HG02610 (cell line): ENCODE measurements around the gene LRRC75B.
"Not testable (repeated sequence)": the region's sequence is repeated elsewhere in the genome, so short reads cannot be mapped to it uniquely, and the experiment has no call there.

ENCODE experiments used
- ATAC-seq: cut with Tn5 transposase; IDR thresholded peaks from one replicate; pipeline ENCODE4 v1.9.1; 2021; ENCODE audit warnings: mild to moderate bottlenecking, moderate library complexity; ENCODE audit not compliant: unreplicated experiment

Gene LRRC75B

DNA sequence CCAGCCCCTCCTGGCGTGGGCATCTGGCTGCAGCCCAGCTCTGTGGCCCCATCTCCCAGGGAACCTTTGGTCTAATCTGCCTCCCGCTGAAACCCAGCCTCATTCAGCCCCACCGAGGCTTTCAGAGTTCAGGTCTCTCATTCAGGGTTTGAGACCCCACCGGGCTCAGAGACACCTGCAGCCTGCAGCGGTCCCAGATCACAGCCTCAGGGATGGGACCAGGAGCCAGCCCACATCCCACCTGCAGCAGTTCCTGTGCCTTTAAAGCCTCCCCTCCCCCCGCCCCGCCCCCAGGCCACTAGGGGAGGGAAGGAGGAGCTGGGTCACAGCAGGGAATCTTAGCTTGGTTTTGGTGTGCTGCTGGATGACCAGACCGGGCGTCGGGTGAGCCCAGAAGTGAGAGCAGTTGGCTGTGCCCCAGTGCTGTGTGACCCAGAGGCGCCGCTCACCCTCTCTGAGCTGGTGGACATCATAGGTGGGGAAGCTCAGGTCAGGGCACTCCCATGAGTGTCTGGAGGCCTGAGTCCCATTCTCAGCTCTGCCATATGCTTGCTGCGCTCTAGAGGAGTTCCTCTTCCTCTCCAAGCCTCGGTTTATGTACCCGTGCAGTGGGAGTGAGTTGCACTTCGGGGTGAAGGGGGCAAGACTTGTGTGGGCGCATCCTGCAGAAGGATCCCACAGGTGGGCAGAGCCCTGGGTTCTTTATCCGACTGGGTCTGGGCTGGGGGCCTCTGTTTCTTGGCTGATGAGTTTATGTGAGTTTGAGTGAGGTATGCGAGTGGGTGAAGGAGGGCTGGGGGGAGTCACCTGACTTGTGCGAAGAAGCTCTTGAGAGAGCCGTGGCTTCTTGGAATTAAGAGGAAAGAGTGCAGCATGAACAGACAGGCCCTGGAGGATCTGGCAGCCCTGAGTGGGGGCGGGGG is 10.2 kb upstream of the LRRC75B start, which contains the start of gene GGT1:
Gene GGT1 (plus strand): TSS at position 347 of the 923 bp plus-strand sequence. CDS start 7,889 bp downstream, outside the sequence.
- ATAC-seq, result not testable (repeated sequence)

DNA sequence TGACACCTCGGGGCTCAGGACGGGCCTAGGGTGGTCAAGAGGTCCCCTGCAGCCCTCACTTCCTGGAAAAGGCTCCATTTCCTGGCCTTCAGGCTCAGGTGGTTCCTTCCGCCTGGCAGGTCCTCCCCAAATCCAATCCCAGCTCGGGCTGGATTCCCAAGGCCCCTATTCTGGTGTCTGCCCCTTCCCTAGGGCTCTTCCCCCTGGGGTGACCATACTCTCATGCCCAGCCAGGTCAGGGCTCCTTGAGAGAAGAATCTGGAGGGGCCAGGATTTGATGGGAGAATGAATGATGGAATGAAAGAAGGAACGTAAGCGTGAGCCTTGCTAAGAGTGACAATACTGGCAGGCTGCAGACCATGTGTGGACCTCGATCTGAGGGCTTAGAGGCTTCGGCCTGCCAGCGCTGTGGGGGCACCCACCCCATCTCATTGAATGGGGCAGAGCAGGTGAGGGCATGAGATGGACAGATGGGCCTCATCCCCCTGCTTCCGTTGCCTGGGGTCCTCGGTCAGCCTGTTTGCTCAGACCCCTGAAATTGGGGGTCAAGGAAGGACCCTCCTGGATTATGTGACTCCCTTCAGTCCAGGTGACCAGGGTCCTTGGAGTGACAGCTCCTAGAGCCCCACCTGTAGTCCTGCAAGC is 9.4 kb upstream of the LRRC75B start:
- ATAC-seq, result not testable (repeated sequence)

DNA sequence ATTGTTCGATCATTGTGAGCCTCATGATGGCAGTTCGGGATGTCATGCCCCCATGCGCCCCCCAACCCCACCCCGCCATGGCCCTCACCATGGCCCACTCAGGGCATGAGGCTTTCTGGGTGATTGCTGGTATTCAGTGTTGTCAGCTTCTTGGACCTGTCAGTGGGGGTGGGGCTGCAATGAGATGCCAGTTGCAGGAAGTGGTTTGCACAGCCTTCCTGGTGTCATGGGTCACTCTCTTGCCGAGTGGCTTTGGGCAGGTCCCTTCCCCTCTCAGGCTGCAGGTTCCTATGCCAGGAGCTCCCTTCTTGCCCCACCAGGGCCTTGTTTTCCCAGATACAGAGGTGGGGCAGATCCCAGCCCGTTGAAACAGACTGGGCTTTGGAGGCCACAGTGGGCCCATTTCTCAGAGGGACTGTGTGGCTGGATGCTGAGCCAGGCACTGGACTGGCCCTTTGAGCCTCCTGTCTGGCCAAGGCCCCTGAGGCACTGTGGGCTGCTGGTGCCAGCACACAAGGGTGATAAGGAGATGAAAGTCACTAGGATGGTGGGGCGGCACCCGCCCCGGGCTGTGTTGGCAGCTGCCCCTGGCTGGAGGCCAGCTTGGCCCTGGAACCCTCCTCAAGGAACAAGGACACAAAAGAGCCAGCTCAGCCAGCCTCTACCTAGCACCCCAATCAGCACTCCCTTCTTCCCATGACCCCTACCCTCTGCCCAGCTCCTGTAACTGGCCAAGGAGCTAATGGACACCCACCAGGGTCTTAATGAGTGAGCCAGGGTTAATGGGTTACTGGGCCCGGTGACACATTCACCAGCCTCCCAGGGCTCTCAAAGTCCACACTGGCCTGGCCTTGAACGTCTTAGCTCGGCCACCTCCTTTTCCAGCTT is 8.6 kb upstream of the LRRC75B start:
- no peak for ATAC-seq

DNA sequence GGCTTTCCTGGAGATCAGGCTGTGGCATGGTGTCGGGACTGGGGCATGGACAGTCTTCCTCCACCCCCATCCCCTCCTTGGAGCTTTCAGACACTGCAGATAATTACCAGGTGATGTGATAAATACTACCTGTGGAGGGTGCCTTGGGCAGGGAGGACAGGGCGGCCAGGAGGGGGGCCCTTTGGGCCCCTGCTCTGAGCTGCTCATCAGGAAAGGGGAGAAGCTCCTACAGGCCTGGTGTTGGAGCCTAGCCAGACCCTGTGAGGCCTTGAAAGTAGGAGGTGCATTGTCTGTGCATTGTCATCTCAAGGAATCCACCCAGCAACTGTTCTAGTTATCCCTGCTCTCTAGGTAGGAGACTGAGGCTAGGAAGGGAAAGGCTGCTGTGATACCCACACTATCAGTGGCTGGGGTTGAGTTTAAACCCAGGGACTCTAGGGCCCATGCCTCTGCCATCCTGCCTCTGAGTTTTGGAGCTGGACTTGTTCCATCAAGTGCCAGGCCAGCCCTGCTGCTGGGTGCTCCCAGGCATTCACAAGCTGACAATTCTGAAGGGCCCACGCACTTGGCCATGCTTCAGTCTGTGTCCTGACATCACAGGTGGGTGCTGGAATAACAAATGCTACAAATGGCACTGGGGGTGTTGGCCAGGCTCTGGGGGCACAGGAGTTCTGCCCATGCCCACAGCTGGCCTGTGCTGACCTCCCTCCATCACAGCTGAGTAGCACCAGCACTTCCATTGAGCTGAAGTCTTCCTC is 7.3 kb upstream of the LRRC75B start:
- not testable (repeated sequence) for ATAC-seq

DNA sequence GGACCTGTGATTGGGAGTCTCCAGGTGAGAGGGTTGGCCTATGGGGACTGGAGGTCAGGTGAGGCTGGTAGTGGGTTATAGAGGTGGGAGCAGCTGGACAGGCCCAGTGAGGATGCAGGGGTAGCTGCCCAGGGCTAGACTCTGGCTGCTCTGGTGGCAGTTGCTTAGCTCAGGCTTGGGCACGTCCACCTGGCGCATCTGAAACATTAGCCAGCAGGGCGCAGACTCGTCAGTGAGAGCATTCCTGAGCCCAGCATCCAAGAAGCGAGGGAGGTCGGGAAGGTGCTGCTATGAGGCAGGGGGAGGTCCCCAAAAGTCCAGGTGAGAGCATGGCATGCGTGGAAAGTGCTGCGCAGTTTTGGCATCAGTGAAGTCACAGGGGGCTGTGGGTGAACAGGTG is 6.6 kb upstream of the LRRC75B start:
- no peak for ATAC-seq

DNA sequence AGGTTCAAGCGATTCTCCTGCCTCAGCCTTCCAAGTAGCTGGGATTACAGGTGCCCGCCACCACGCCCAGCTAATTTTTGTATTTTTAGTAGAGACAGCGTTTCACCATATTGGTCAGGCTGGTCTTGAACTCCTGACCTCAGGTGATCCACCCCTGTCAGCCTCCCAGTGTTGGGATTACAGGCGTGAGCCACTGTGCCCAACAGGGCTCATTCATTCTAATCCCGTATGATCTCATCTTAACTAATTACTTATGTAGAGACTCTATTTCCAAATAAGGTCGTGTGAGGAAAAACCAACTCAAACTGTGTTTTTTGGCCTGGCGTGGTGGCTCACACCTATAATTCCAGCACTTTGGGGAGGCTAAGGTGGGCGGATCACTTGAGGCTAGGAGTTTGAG is 4.2 kb upstream of the LRRC75B start:
- not testable (repeated sequence) for ATAC-seq

DNA sequence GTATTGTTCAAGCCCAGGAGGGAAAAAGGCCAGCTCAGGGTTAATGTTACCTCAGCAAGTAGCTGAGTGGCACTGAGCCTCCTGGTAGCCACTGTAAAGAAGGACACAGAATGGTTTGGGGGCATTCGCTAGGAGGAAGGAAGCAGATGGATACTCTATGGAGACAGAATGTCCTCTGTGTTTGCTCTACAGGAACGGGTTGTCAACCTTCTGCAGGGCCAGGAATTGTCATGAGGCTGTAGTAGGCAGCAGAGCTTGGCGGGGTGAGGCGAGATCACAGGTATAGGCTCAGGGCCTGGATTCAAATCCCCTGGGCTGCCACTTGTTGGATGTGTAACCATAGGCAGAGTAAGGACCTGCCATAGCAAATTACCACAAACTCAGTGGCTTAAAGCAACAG is 3.0 kb upstream of the LRRC75B start:
- ATAC-seq, result no peak

DNA sequence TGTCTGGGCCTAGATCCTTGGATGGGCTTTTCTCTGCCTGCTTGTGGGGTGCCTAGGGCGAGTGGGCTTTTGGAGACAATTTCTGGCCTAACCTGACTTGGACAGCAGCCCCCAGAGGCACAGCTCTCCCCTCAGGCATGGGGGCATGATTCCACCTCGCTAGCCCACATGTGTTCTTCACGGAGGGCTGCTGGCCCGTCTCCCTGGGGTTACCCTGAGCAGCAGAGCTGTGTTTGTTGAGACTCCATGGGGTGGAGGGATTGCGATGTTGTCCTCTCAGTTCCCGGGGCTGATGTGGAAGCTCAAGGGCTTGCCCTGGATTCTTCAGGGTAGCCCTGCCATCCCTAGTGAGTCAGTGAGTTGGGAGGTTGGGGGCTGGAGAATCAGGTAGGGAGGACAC is 2.4 kb upstream of the LRRC75B start:
- ATAC-seq, result no peak

DNA sequence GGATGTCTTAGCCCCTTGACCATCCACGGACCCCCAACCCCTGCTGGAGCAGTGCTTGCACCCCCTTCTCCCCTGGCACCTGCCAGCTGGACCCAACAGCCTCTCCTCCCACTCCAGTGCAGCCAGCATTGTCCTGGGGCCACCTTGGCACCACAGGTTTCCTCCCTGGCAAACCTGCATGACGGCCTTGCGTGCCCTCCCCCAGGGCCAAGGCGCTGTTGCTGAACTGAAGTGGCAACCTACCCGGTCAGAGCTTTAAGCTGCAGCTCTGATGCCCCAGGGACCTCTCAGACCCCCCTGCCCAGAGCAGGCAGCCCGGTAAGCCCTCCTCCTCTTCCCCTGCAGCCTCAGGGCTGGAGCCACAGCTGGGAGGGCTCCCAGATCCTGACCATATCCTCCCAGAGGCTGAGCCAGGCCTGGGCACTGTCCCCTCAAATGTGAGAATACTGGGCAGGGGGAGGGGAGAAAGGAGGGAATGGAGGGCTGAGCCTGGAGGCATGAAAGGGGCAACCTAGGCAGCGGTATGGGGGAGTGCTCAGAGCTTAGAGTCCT is 1.8 kb upstream of the LRRC75B start:
- no peak for ATAC-seq

DNA sequence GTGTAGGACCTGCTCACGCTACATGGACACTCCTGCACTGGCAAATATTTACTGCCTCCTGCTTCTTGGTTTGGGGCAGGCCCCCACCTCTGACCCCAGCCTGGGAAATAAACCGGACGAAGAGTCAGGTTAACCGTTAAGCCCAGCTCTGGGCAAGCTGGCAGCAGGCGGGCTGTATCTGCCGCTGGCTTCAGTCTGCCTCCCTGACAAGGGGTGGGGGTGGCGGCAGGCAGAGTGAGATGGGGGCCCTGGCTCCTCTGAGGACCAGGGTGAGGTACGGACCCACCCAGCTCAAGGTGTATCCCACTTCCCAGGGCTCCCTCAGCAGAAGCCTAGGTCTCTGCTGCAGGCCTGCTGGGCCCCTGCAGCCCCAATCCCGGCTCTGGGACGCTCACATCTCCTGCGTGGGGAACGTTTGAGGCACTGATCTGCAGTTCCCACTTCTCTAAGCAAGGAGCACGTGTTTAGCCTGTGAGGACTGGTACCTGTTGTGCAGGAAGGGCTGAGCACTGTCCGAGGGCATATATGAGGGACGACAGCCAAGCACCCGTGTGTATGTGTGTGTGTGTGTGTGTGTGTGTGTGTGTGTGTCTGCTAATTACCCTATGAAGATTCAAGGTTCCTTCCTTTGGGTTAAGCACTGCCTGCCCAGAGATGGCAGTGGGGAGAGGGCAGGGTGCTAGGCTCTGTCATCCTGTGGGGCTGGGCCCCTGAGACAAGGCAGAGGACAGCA is 1.1 kb upstream of the LRRC75B start:
- no peak for ATAC-seq

DNA sequence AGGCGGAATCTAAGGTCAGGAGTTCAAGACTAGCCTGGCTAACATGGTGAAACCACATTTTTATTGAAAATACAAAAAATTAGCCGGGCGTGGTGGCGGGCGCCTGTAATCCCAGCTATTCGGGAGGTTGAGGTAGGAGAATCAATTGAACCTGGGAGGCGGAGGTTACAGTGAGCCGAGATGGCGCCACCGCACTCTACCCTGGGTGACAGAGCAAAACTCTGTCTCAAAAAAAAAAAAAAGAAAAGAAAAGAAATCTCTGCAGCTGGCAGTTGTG is 624 bp upstream of the LRRC75B start:
- not testable (repeated sequence) for ATAC-seq

DNA sequence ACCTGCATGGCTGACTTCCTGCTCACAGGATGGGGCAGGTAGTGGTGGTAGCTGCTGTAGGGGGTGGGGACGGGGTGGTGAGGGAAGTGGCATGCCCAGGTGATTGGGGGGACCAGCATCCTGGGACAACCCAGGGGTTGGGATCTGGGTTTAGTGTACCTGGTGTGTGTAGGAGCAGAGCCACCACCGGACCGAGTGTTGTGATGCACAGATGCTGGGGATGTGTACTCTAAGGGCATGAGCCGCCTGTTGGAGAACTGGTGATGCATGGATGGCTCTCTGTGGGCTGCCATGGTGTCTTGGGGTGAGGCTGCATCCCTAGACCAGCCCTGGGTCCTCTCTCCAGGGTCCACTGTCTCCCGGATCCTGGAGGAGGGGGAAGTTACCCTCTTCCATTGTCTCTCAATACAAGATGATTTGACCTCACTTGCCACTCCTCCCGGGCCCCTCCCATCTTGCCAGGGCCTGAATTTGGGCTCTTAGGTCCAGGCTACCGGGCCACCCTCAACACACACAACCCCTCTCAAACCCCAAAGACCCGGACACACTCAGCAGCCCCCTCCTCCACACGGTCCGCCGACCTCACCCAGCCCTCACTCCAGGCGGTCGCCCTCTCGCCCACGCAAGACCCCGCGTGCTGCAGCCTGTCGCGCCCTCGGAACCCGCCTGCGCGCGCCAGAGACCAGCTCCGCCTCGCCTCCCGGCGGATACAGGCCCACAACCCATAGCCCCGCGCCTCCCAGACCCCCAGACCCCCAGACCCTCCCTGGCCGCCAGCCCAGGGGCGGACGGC is 619 bp downstream of the LRRC75B start:
- no peak for ATAC-seq

DNA sequence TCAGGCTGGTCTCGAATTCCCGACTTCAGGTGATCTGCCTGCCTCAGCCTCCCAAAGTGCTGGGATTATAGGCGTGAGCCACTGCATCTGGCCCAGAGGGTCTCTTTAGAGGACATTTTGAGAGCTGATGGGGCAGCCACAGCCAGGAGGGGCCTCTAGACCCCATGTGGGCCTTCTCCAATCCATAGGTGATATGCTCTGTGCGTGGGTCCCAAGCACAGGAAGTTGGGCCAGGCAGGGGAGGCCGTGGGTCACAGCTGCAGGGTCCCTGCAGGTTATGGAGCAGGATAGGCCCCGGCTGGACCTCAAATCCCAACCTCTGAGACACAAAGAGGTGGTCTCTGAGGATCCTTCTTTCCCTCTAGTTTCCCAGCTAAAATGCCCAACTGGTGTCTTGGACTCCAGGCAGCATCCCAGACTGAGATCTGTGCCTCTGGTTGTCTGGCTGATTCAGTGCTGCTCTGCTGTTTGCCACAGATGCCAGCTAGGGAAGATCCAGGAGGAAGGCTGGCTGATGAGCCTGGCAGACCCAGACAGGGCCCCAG is 1.5 kb downstream of the LRRC75B start:
- ATAC-seq, result no peak

DNA sequence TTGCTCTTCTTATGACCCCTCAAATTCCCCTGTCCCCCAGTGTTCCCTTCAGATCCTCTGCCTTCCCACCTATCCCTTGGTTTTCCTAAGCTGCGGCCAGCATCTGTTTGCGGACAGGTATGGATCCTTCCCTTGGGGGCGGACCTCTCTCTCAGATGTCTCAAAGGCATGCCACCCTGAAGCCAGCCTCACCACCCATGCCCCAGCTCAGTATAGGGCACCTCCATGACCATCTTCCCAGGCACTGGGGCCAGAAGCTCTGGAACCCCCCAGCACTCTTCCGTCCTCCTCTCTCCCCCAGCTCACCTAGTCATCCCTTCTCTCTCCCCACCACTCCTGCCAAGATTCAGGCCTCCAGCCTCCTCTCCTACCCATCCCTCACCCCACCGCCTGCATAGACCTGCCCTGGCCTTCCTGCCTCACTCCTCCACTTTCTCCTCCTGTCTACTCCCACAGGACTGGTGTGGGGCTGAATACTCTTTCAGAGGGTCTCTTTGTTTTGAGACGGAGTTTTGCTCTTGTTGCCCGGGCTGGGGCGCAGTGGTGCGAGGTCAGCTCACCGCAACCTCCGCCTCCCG is 2.2 kb downstream of the LRRC75B start:
- ATAC-seq, result no peak

DNA sequence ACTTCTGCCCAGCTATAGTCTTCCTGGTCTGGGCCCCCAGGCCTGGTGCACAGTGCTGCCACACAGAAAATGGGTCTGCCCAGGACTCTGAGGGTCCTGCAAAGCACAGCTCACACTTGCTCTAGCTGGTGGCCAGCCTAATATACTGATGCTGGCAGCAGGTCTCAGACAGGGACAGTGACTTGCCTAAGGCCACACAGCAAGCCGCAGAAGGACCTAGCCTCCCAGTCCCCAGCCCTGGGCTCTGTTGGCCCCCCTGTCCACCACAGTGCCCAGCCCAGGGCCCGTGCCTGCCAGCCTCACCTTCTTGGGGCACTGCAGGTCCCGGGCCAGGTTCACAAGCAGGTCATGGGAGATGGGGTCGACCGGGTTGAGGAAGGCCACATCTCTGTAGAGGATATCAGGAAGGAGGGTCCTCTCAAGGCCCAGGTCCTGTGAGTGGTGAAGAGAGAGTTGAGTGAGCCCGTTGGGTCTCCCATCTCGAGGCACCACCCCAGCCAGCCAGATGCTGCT is 3.3 kb downstream of the LRRC75B start:
- ATAC-seq, result no peak

DNA sequence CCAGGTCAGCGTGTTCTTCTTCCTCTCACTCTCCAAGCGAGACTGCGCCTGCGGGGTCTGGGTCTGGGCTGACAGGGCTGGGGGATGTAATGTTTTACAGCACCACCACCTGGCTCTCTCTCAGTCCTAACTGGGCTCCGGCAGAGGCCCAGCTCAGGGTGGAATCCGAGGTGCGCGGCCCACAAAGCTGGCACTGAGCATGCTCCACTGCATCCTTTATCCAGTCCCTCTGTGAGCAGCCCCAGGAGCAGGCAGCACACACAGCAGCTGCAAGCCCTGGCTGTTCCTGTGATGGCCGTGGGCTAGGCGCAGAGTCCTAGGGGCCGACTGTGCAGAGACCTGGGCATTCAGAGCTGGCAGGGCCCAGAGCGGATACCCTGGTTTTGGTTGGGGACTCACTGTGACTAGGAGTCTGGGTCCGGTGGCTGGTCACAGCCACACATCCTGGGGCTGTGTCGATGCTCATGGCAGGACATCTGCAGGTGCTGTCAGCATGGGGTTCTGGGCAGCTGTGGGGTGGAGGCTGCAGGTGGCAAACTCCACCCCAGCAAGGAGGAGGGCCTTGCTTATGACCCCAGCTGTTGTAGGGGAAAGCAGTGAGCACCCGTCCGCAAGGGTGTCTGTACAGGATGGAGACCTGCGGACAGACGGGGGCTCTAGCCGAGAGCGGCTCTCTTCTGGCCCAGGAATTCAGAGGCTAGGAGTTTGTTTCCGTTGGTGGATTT is 4.0 kb downstream of the LRRC75B start:
- no peak for ATAC-seq

DNA sequence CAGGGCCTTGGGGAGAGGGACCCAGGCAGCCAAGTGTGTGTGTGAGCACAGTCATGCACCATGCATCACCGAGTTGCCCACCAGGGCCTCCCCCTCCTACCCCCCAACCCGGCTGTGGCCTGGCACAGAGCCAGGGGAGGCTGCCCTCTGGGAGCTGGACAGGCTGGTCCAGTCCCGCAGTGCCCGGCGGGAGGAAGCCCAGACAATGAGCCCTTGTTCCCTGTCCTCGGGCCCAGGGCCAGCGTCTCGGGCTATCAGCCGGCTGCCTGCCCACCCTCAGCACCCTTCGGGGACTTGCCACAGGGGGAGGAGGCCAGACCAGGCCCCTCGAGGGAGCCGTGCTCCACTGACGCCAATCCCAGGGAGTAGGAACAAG is 4.5 kb downstream of the LRRC75B start:
- no peak for ATAC-seq
